DMS53 (cell line): ENCODE data around the gene ELL.

ENCODE experiments used
- DNase-seq: peaks from one replicate; lab custom pipeline; 2025; lab: John Stamatoyannopoulos, UW

ELL gene

DNA sequence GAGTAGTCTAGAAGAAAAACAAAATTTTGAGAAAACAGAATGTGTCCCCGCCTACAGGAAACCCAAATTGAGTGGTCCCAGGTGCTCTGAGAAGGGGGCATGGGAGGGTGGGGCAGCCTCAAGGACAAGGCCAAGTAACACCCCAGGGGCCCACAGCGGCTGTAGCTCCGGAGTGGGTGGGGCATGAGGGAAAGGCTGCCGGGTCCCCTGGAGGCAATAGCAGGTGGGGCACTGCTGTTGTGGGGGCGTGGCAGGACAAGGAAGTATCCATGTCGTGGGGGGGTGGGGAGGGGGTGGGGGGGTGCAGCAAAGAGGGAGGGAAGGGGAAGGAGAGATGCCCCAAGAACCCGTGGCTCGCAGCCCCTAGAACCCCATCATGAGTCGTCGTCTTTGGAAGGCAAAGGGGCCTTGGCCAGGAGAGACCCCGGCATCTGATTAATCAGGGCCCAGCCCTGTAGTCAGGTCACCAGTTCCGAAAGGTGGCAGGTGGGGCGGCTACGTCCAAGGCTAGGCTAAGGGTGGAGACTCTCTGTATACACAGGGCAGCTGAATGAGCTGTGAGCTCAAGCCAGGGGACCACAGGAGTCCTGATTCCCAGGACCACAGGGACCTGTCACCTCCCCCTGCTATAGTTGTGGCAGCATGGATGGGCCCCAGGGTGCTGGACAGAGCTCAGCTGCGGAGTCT lies 76.5 kb downstream of the ELL start:
- DNase-seq, result no peak

GRCh38 chr19:18444513-18444912 lies 77.4 kb downstream of the ELL start:
- DNase-seq, result no peak

GRCh38 chr19:18443831-18444230 lies 78.0 kb downstream of the ELL start:
- DNase-seq, result no peak

GRCh38 chr19:18443406-18443805 lies 78.5 kb downstream of the ELL start:
- DNase-seq, result no peak

GRCh38 chr19:18442941-18443340 lies 78.9 kb downstream of the ELL start:
- no peak for DNase-seq

GRCh38 chr19:18441804-18442788 lies 79.8 kb downstream of the ELL start:
- DNase-seq, result no peak

- no peak for DNase-seq
These were observed 80.7 kb downstream of the ELL start for GRCh38 chr19:18440936-18441803.

- peak; percentile 57 for DNase-seq
These were observed 81.4 kb downstream of the ELL start for GRCh38 chr19:18440415-18440877.

DNA sequence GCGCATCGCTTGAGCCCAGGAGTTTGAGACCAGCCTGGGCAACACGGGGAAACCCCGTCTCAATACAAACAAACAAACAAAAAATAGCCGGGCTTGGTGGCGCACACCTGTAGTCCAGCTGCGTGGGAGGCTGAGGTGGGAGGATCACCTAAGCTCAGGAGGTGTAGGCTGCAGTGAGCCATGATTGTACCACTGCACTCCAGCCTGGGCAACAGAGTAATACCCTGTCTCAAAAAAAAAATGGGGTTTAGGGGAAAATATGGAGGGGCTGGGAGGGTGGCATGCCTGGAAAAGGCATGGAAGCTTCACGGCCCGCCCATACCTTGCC lies 82.0 kb downstream of the ELL start:
- DNase-seq, result no peak

DNA sequence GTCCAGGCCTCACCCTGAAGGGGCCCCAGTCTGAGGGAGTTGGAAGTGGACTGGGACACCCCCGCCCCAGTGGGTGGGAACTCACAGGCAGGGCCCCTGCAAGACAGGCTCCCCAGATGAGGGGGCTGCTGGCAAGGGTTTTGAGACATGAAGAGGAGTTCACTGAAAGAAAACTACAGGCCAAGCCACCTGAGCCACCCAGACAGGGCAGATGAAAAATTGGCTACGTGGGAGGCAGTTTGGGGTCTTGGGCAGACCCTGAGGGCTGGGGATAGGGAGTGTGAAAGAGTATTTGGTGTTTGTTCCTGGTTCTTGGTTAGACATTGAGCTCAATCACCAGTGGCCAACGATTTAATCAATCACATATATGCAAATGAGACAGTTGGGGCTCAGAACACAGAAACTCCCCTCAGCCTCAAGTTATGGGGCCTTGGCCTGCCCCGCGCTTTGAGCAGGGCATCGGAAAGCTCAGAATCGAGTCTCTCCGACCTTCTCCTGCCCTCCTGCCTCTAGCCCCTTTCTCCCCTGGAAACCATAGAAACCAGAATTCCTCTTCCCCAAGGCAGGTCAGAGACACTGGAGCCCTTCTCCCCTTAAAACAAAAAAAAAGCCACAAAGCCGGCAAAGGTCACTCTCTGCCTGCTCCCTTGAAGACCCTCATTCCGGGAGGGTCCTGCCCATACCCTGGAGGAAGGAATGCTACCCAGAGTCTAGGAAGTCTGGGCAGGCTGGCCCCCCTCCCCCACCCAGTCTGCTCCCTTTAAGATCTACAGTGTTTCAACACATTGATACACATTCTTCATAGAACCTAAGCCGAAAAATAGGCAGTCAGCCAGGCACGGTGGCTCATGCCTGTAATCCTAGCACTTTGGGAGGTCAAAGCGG lies 82.6 kb downstream of the ELL start:
- DNase-seq, result no peak

DNA sequence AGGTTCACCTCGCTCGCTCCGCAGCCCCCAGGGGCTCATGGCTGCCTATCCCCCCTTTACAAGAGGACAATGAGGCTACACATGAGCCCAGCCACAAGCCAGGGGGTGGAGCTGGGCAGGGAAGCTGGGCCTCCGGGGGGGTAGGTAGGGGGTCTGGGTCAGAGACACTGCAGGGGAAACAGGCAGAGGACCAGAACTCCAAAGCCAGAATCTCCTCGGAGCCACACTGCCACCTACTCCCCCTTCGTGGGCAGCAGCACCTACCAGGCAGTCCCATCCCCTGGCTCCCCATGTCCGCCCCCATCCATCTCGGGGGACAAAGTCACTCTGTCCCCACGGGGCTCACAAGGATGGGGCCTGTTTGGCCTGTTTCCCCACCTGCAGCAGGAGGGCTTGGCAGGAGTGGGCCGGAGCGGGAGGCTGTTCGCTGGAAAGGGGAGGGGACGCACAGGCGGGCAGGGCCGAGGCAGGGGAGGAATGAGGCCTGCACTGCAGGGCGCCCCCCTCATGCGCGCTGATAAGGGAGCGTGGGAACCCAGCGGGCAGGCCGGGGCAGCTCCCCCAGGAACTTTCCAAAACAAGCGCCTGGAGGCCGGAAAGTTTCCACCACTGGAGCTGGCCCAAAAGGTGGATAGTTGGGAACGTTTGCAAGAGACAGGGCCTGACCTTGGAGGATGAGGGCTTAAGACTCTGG lies 83.4 kb downstream of the ELL start:
- no peak for DNase-seq

DNA sequence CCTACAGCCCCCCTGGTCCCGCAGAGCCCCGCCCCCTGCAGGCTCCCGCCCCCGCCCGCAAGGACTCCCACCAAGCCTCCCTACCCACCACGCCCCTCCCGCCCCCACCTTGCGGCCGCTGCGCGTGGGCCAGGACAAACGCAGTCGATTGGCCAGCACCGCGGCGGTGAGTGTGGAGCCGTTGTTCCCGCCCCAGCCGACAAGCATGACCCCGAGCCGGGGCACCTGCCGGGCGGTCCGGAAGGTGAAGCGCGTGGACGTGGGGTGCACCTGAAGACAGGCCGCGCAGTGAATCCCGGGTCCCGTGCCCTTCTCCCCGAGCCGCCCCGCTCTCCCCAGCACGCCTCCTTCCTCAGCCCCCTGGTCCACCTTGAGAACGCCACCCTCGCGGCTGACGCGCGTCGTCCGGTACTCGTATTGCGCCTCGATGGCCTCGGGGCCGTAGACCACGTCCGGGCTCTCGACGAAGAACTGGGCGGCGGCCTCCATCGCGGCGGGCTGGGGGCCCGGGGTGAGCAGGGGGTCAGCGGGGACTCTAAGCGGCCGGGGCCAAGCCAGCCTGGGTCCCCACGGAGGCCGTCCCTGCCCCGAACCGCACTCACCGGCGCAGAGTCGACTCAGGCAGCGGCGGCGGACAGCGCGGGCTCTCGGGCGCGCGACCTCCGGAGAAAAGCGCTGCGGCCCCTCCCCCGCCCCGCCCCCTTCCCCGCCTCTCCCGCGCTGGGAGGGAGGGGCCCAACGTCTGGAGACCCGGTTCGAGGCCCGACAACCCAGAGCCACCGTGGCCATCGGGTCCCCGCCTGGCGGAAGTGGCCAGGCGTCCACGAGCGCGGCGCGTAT lies 84.2 kb downstream of the ELL start, which contains the start of gene ISYNA1:
Gene ISYNA1, minus strand, starts transcription at position 643 of the 840 bp plus-strand sequence. Its CDS starts 154 bp downstream, at position 489.
- peak; percentile 83 for DNase-seq

DNA sequence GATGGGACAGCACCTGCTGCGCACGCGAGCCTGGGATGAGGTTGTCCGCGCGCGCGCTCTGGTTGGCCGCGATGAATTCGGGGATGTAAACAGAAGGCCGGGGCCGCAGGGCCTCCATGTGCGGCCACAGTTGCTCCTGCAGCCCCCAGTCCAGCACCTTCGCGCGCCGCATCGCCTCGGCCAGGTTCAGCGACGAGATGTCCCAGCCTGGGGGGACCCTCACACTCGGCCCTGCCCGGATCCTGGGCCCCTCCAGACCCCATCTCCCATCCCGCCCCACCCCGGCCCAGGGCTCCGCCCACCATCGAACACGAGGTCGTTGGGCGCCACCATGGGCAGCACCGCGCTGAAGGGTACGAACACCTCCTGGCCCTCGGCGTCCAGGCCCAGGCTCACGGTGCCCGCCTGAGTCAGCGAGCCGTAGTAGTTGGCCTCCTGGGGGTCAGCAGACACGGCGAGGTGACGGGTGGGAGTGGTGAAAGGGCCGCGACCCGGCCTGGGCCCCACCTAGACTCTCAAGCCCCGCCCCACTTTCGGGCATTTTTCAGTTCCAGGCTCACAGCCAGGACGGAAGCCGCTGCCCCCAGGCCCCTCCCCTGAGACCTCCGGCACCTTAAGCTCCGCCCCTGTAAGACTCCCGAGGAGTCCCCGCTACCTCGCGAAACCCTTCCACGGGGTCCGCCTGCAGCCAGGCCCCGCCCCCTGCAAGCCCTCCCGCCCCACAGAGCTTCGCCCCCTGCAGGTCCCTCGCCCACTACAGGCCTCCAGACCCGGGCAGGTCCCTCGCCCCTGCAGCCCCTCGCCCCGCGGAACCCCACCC lies 85.0 kb downstream of the ELL start:
- DNase-seq, result peak; percentile 69

- no peak for DNase-seq
These were observed 85.8 kb downstream of the ELL start for GRCh38 chr19:18435842-18436670.

GRCh38 chr19:18435178-18435841 lies 86.6 kb downstream of the ELL start:
- DNase-seq, result no peak

- DNase-seq, result no peak
These were observed 87.3 kb downstream of the ELL start for GRCh38 chr19:18434411-18435175.
